CD4-positive, alpha-beta T cell treated with Interleukin-15 for 4 hours (primary cell): Measurements from ENCODE around the gene FBXL16.

Experiments
- DNase-seq: peaks from one replicate; pipeline ENCODE4 v3.0.0-alpha.2; 2020; ENCODE audit warnings: low spot score

The FBXL16 gene

DNA sequence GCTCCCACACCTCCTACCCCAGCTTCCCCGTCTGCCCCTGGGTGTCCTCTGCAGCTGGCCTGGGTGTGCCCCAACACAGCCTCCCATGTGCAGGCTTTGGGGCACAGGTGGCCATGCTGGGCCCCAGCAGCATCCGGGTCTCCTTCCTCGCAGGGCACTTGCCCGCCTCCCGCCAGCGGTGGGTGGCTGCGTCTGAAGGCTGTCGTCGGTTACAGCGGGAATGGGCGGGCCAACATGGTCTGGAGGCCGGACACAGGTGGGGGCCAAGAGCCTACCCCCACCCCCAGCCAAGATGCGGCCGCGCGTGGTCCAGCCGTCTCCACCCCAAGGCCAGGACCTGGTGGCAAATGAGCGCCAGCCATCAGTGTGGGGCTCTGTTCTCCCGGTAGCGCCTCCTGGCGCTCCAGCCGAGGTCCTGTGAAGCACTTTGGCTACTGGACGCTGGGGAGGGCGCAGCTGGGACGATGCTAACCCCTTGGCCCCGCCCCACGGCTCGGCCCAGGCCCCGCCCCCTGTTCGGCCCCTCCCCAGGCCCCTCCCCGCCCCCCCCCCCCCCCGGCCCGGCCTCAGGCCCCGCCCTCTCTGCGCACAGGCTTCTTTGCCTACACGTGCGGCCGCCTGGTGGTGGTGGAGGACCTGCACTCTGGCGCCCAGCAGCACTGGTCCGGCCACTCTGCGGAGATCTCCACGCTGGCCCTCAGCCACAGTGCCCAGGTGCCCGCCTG lies 45.0 kb downstream of the FBXL16 start:
- peak; percentile 64 for DNase-seq

DNA sequence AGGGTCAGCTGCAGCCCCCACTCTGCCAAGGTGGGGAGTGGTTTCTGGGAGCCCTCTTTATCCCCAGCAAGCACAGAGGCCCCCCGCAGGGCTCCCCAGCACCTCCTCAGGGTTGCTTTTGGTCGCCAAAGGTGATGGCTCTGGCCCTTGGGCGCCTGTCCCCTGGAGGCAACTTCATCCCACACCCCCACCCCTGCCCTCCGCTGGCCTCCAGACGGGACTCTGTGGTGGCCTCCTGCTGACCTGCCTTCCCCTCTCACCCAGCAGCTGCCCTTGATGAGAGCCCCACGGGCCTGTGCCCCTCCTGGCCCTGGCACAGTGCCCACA lies 45.5 kb downstream of the FBXL16 start:
- DNase-seq = no peak

DNA sequence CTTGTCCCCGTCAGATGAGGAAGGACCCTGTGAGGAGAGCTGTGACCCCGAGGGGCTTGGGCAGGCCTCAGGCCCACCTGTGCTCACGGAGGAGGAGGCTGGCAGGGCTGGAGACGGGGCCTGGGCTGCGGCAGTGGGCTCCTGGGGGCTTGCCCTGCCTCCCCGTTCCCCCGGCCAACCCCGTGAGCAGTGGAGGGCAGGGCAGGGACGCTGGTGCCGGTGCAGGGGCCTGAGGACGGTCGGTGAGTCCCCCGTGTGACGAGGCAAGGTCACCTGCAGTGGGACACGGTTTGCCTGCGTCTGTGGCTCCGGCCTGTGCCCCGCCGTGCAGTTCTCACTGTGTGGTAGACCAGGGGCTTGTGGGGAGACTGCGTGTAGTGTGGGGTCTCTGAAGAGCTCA lies 46.0 kb downstream of the FBXL16 start:
- no peak for DNase-seq

DNA sequence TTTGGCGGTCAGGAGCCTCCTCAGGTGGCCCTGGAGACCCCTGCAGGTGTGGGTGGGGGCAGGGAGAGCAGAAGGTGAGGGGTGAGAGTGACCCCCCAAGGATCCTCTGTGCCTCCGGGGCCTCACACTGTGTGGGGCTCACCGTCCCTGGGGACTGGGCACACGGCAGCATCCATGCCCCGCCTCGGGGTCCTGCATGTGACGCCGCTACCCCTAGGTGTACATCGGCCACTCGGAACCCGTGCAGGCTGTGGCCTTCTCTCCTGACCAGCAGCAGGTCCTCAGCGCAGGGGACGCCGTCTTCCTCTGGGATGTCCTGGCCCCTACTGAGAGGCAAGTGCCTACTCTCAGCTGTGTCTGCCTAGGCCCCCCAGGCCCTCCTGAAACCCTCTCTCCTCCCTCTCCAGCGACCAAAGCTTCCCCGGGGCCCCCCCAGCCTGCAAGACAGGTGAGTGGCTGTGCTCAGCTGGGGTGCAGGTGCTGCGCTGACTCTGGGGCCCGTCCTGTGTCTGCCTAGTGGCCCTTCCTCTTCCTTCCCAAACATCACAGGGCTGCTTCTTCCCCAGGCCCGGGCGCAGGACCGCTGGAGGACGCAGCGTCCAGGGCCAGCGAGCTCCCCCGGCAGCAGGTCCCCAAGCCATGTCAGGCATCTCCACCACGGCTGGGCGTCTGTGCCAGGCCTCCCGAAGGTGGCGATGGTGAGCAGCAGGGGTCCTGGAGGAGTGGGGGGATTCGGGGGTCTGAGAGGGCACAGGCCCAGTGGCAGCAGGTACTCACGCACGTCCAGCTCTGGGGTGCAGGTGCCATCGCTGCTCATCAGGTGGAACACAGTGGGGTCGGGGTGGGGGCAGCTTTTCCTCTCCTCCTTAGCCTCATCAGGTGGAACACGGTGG lies 46.7 kb downstream of the FBXL16 start:
- DNase-seq = no peak

DNA sequence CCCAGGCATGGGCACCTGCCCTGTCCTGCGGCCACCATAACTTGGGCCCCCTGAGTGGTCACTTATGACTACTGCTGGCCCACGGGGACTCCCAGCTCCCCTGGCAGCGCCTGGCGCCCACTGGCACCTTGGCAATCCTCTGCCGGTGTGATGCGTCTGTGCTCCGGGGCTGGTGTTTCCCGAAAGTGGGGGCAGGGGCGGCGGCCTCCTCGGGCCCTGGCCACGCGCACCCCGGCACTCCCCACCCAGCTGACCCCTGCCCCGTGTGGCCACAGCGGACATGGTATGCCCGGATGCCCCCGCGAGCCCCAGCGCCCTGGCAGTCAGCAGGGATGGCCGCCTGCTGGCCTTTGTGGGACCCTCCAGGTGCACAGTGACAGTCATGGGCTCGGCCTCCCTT lies 48.1 kb downstream of the FBXL16 start:
- DNase-seq = no peak

DNA sequence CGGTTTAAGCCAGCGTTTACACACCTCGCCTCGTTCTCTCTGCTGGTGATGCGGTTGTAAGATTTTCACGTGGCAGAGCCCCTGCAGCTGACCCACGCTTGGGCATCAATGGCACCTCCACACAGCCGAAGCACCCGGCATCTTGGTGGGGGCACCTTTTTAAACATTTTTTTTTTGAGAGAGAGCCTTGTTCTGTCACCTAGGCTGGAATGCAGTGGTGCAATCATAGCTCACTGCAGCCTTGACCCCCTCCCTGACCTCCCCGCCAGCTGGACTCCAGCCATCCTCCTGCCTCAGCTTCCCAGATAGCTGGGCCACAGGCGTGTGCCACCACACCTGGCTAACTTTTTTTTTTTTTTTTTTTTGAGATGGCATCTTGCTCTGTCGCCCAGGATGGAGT lies 51.6 kb downstream of the FBXL16 start:
- no peak for DNase-seq

DNA sequence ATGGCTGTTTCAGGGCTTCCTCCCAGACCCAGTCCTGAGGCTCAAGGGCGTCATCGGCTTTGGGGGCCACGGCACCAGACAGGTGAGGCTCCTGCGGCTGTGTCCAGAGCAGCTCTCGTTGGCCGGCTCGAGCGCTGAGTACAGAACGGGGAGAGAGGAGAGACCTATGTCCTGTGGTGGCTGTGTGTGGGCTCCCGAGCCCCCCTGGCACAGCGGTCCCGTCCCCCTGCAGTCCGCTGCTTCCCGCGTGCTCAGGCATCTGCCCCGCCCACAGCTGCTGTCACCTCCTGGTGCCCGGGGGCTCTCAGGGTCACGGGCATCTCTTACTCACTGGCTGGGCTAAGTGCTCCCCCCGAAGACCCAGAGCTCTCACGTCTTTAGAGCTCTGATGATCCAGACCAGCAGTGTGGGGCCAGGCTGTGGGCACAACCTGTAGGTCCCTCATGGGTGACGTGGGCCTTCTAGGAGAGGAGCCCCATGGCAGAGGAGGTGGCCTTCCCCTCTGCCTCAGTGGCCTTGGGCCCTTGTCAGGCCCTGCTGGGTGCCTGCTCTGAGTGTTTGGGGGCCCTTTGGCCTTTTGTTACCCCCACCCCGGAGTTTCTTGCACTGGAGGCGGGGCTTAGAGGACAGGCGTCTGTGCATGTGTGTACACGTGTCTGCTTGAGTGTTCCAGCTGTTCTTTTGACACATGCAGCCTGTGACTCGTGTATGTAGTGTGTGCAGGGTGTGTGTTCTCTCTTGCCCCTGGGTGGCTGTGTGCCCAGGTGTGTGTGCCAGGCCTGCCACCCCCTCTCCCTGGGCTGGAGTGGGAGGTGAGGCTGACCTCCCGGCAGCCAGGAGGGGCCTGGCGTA lies 52.9 kb downstream of the FBXL16 start:
- DNase-seq = no peak

DNA sequence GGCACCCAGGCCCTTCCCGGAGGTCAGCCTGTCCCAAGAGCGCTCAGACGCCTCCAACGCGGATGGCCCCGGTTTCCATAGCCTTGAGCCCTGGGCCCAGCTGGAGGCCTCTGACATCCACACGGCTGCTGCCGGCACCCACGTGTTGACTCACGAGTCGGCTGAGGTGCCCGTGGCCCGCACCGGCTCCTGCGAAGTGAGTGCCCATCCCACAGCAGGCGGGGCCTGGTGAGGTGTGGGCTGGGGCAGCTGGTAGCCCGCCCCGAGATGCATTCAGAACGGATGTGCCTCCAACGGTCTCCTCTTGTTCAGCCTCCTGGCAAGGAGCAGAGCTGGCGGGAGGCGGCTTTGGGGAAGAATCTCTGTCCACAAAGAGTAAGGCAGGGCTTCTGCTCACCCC lies 53.8 kb downstream of the FBXL16 start:
- no peak for DNase-seq

DNA sequence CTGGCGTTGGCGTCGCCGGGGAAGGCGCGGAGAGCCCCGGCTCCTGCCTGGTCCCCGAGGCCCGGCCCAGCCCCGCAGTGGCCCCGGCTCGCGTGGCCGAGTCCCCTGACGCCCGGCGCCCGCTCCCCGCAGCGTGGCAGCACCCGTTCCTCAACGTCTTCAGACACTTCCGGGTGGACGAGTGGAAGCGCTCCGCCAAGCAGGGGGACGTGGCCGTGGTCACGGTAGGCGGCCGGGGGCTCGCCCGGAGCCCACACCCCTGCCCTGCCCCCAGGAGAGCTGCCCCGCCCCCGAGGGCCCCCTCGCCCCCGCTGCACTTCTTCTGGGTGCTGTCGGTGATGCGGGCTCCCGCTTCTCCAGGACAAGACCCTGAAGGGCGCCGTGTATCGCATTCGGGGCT lies 56.0 kb downstream of the FBXL16 start:
- DNase-seq = no peak

DNA sequence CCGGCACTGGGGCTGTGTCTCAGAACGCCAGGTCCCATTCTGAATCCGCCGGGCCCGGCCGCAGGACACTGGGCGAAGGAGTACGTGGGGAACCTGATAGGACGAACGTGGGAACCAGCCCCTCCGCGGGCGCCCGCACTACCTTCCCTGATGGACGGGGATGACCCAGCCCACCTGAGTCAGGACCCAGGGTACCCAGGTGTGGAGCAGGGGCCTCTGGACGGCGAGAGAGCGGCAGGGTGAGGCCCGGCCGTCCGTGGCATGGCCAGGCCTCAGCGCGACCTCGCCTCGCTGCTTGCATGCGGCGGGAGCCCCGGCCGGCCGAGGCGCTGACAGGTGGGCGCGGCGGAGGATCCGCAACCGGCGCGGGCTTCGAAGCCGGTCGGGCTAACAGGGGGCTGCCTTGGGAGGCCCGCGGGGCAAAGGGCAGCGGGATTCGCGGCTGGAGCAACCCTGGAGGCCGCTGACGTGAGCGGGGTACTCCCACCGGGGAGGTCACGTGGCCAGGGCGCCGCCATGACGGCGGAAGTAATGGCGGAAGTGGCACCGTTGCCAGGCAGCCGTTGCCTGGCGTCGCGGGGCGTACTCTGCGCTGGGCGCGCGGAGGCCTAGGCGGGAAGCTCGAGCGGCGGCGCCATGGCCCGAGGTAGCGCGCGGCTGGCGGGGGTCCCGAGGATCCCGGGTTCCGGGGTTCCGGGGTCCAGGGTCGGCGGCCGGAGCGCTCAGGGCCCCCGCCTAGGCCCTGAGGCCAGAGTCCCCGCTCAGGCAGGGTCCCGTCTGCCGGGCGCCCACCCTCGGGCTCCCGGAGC lies 56.6 kb downstream of the FBXL16 start, which contains the start of gene WDR90:
Gene WDR90, plus strand, starts transcription at position 585 of the 809 bp plus-strand sequence. Its CDS starts 52 bp downstream, at position 637.
- DNase-seq = peak; percentile 89

DNA sequence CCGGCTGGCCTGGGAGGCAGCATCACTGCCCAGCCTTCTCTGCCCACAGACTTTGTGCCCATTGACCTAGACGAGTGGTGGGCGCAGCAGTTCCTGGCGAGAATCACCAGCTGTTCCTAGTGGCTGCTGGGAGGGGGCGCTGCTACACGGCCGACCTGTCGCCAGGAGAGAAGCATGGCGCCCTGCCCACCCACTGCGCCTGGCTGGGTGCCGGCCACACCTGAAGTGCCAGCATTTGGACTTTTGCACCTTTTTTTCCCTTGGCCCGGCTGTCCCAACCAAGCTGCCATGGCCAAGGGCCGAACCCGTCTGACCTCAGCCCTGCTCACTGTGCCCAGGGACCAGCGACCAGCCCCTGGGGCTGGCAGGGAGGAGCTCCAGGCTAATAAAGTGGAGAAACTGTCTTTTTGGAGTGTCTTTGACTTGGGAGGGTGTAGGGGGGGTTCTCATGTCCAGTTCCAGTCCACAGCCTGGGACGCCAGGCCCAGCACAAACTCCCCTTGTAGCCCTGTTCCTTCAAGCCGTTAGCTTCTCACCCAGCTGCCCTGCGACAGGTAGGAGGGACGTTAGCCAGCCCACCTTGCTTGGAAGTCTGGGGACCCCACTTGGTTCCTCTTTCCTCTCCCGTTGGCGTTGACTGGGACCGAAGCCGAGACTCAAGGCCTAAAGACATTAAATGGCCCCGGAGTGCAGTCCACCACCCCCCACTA lies 57.4 kb downstream of the FBXL16 start:
- peak; percentile 25 for DNase-seq

DNA sequence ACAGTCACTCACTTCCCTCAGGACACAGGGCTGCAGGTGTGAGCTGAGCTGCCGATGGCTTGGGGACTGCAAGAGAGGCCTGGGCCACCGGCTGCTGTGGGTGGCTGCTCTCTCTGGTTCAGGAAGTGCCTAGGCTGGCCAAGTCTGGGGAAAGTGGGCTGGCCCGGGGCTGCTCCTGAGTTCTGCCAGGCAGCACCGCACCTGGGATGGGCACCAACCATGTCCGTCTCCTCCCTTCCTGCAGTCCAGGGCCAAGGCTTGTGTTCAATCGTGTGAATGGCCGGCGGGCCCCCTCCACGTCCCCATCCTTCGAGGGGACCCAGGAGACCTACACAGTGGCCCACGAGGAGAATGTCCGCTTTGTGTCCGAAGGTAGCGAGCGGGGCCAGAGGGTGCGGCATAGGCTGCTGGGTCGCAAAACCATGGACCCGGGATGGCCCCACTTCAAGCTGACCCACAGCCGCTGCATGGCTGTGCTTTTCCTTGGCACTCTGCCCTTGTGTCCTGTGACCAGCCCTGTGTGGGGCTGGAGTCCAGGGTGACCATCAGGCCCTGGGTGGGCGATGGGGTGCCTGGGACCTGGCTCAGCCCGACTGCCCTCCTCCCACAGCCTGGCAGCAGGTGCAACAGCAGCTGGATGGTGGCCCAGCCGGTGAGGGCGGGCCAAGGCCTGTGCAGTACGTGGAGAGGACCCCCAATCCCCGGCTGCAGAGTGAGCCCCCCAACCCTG lies 58.3 kb downstream of the FBXL16 start:
- no peak for DNase-seq

DNA sequence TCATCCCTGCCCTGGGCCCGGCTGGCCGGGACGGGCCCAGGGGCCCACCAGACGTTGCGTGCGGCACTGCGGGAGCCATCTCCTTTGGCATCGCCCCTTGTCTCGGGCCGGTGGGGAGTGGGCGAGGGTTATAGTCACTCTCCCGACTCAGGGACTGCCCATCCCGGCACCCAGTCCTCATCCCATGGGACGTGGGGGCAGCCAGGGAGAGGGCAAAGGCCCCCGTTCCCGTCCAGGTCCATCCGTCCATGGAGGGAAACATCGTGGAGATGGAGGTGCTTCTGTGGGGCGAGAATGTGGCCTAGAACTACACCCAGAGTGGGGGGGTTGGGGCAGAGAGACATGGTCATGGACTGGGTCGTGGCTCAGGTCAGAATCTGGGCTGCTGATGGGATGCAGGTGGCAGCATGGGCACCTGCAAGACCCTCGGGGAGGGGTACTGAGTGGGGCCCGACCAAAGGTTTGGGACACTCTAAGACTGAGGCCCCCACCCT lies 58.9 kb downstream of the FBXL16 start:
- DNase-seq = no peak

DNA sequence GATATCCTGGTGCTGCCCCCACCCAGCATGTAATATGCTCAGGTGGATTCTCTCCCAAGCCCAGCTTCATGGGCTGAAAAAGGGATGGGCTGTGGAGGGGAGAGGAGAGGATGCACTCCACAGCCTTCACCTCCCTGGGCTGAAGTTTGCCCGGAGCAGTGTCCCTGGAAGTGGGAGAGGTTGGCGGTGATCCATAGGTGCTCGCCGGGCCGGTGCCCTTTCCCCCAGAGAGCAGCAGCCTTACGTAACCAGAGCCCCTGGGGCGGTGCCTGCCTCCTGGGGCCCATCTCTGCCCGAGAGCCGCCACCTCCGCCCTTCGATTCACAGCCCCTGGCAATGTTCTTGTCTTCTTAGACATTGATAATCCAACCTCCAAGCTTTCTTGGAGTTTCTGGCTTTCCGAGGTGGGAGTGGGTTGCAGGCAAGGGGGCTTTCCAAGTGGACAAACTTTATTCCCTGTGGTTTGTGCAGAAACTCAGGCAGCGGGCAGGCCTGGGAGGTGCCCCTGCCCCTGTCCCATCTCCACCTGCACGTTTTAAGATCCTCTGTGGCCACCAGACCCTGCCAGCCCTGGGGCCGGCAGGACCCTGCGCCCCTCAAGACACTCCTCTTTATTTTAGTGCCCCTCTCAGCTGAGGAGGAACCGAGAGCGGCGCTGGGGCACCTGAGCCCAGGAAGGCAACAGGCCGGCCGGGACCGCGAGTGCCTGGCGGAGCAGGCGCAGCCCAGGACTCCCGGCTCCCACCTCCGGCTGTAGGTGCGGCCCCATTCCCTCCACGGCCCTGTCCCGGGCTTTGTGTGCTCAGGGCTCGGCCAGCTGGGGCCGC lies 59.5 kb downstream of the FBXL16 start:
- DNase-seq = no peak

DNA sequence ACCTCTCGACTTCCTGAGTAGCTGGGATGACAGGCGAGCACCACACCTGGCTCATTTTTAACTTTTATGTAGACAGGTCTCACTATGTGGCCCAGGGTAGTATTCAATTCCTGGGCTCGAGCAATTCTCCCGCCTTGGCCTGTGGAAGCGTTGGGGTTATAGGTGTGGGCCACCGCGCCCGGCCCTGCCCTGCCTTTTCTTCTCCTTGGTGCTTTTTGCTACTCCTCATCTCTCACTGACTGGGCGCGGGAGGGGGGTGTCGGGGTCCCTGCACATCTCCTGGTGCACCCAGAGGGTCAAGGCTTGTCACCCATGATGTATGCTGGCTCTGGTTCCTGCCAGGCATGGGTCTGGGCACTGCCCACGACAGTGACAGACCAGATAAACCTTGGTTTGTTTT lies 61.0 kb downstream of the FBXL16 start:
- DNase-seq = no peak

DNA sequence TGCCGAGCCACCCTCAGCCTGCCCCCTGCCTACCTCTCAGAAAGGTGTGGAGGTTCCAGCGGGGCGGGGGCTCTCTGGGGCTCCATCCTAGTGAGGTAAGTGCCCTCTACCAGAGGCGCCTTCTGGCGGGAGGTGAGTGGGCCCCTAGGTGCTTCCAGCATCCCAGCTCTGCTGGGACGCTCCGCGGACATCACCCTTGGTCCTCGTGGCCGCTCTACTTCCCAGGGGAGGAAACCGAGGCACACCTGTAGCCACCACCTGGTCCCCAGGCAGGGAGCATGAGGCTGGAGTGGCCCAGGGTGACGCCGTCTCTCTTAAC lies 62.6 kb downstream of the FBXL16 start:
- no peak for DNase-seq
